ENCODE measurements around the gene GNAI3.

GNAI3 gene

DNA sequence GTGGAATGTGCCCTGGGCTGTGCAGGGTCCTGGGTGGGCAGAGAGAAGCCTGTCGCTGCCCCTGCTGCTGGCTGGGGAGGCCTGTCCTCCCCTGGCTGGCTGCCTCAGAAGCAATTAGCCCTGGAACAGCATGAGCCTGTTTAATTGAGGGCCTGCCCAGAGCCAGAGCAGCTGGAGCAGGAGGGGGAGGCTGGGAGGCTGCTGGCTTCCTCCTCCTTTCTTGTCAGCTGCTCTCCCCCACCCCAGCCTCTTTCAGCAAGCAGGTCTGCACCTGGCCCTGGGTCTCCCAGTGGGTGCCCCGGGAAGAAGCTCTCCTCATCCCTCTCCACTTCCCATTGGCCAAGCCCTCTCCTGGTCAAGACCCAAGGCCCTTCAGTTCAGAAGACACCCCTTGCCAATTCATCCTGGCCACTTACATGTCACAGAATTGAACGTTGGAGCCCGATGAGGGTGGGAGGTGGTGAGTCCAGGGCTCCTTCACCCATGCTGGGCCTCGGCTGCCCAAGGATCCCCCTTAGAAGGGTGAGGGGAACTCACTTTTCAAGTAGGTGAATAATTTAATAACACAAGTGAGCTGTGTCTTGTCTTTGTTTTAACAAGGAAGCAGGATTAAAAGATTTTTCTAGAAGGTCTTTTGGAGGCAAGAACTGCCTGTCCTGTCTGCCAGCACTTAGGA, 84.4 kb downstream of the GNAI3 start:
- TF ChIP-seq Cebpa-rat (IDR thresholded peaks at IDR 0.05) = no peak
- H4K20me1 ChIP-seq = peaks cover 34% of the 10 kb centered on the region
- H3K9me3 ChIP-seq = no peaks in the 10 kb centered on the region
- no peaks in the 10 kb centered on the region for H3K27me3 ChIP-seq
- H3K9ac ChIP-seq = peak overlapping the region; percentile 27; the same call in 1 of the 2 replicates
- H3K27ac ChIP-seq = no peak overlapping the region
- no peak overlapping the region for H3K4me3 ChIP-seq
- peak overlapping the region; percentile 22; the same call in 1 of the 2 replicates for H3K4me2 ChIP-seq
- peaks cover 45% of the 10 kb centered on the region for H3K4me1 ChIP-seq
- peaks cover 48% of the 10 kb centered on the region for H3K36me3 ChIP-seq

- H3K27ac ChIP-seq = no peak overlapping the region
- H4K20me1 ChIP-seq = peaks cover 21% of the 10 kb centered on the region; the same call in 1 of the 2 replicates
- TF ChIP-seq Cebpa-rat (IDR thresholded peaks at IDR 0.05) = no peak
- no peaks in the 10 kb centered on the region for H3K27me3 ChIP-seq
- no peak overlapping the region for H3K9ac ChIP-seq
- H3K9me3 ChIP-seq = no peaks in the 10 kb centered on the region
- H3K4me3 ChIP-seq = no peak overlapping the region
- no peak overlapping the region for H3K4me2 ChIP-seq
- H3K36me3 ChIP-seq = peaks cover 33% of the 10 kb centered on the region
- peaks cover 30% of the 10 kb centered on the region for H3K4me1 ChIP-seq
Measured at GRCh38 chr1:109634292-109634691, 85.9 kb downstream of the GNAI3 start.

DNA sequence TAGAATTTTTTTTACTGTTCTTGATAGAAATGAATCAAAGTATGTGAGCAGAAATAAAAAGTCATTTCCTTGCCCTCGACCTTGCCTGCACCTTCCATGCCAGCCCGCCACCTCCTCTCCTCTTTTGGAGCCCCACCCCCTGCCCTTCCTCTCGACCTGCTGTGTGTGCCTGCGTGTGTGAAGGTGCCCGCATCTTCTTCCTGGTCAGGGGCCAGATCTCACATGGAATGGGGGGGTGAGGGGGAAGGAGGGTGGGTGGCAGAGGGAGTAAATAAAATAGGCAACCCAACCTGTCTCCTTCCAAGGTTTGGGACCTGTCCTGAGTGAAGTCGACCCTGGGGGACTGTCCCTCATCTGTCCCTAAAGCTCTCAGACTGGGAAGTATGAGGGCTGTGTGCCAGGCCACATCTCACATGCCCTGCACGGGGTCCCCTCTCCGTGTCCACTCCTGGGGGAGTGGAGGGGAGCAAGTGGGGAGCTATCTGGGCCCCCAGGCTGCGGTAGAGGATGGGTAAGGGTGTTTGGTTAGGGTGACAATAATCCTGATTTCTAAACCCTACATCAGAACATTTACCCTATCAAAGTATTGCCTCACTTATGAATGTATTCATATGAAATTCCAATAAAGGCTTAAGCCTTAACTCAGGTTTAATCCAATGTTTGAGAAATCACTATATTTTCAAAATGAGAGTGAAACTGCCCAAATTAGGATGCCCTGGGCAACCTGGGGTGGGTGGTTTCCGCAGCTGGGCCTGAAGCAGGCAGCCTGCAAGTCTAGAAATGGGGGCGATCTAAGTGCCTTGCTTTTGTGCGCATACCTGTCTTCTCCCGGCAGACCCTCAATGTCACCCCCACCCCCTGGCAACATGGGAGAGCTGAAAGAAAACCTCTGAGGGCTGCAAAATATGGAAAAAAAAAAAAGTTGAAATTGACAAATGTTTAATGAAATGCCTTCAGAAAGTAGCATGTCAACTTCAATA, 86.6 kb downstream of the GNAI3 start:
- H3K36me3 ChIP-seq = peaks cover 26% of the 10 kb centered on the region
- no peak overlapping the region for H3K9ac ChIP-seq
- H4K20me1 ChIP-seq = 0 out of 2 replicates have a peak, but pooled peaks cover 15% of the 10 kb centered on the region
- H3K4me1 ChIP-seq = peaks cover 32% of the 10 kb centered on the region
- H3K4me2 ChIP-seq = no peak overlapping the region
- H3K27ac ChIP-seq = no peak overlapping the region
- no peaks in the 10 kb centered on the region for H3K27me3 ChIP-seq
- TF ChIP-seq Cebpa-rat (IDR thresholded peaks at IDR 0.05) = no peak
- no peaks in the 10 kb centered on the region for H3K9me3 ChIP-seq
- no peak overlapping the region for H3K4me3 ChIP-seq

DNA sequence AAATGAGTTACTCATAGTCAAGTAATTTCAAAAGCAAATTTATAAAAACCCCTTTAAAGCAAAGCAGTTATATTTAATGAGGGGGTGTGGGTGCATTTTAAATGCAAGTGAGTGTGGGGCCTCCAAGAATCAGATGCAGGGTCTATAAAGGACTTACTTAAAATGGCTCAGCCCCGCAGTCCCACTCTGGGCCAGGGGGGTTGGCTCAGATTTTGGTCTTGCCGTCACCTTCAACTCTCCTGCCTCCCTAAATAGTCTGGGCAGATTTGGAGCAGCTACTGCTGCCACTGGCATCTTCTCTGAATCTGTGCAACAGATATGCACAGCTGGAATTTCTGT, 87.4 kb downstream of the GNAI3 start:
- no peak overlapping the region for H3K4me3 ChIP-seq
- no peak overlapping the region for H3K9ac ChIP-seq
- peaks cover 37% of the 10 kb centered on the region for H3K4me1 ChIP-seq

DNA sequence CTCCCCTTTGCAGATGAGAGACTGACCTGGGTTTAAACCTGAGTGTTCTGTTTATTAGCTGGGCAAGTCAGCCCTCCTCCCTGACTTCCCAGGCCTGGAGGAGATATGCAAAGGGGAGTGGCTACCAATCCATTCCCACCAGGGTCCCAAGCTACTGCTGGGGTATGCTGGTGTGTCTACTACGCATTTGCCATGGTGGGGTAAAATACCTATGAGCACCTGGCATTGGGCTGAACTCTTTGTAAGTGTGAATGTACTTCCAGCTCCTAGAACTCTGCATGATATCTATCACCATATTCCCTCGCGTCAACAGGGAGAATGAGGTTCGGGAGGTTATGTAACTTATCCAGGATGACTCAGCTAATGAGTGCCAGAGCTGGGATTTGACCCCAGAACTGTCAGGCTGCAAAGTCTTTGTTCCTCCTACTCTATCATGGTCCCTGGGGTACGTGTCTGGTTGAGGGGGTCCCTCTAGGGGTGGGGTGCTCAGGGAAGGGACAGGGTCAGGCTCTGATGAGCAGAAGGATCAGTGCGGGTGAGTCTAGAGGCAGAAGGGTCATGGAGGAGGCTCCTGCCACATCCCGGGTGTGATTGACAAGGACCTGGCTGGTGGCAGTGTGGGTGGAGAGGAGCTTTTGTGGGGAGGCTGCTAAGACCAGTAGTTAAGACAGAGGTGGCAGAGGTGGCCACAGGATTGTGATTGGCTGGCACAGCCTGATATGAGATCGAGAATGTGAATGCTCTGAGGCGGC, 88.0 kb downstream of the GNAI3 start:
- Histone ChIP-seq H3K36me3 (peaks cover 15% of the 10 kb centered on the region), H3K4me2 (no peak overlapping the region), H3K9me3 (no peaks in the 10 kb centered on the region)

More for the DNA sequence above, 87.4 kb downstream of the GNAI3 start:
- no peaks in the 10 kb centered on the region for H3K27me3 ChIP-seq
- no peak overlapping the region for H3K4me2 ChIP-seq
- H4K20me1 ChIP-seq = 0 out of 2 replicates have a peak, but pooled peaks cover 13% of the 10 kb centered on the region
- no peaks in the 10 kb centered on the region for H3K9me3 ChIP-seq
- H3K27ac ChIP-seq = no peak overlapping the region
- TF ChIP-seq Cebpa-rat (IDR thresholded peaks at IDR 0.05) = no peak
- H3K36me3 ChIP-seq = peaks cover 20% of the 10 kb centered on the region

GRCh38 chr1:109637446-109637845, 89.0 kb downstream of the GNAI3 start:
- Histone ChIP-seq H3K27ac (no peak overlapping the region), H3K9ac (no peak overlapping the region)

More for the DNA sequence above, 88.0 kb downstream of the GNAI3 start:
- 0 out of 2 replicates have a peak, but pooled peaks cover 8% of the 10 kb centered on the region for H4K20me1 ChIP-seq
- no peak overlapping the region for H3K4me3 ChIP-seq
- no peak for TF ChIP-seq Cebpa-rat (IDR thresholded peaks at IDR 0.05)
- no peak overlapping the region for H3K27ac ChIP-seq
- H3K4me1 ChIP-seq = peaks cover 37% of the 10 kb centered on the region
- no peak overlapping the region for H3K9ac ChIP-seq
- H3K27me3 ChIP-seq = no peaks in the 10 kb centered on the region

DNA sequence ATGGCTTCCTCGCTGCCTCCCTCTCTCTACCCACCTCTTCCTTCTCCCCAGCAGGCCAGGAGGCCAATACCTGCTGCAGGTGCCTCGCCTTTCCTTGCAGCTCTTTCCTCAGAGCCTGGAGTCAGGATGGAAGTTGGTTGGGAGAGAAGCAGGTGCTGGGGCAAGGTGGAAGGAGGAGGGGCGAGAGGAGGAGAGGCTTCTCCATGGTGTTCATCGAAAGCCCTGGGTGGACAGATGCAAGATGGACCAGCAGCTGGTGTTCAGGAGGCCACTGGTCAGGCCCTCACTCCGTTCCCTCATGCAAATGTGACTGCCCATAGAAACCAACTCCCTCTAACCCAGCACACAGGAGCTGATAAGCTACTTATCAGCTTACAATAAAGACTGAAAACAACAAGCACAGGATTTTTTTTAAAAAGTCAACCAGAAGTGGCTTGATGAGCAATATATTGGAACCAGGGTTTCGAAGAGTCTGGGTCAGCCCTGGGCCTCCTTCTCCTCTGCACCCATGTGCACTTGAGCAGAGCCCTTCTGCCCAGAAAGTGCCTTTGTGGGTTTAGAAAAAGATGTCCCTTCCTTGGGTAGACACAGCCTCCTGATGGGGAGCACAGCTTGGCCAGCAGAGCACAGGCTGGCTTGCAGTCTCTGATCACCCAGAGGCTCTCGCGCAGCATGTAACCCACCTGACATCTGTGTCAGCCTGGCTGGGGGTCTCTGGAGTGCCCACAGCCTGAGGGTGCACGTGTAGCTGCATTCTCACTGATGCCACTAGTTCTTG, 90.8 kb downstream of the GNAI3 start:
- Histone ChIP-seq H3K4me1 (peaks cover 41% of the 10 kb centered on the region), H3K9me3 (no peaks in the 10 kb centered on the region), H3K4me3 (no peak overlapping the region), H3K9ac (no peak overlapping the region), H4K20me1 (no peaks in the 10 kb centered on the region), H3K4me2 (no peak overlapping the region), H3K27ac (no peak overlapping the region), H3K27me3 (no peaks in the 10 kb centered on the region), H3K36me3 (no peaks in the 10 kb centered on the region)
- no peak for TF ChIP-seq Cebpa-rat (IDR thresholded peaks at IDR 0.05)

More at GRCh38 chr1:109637446-109637845, 89.0 kb downstream of the GNAI3 start:
- Histone ChIP-seq H4K20me1 (no peaks in the 10 kb centered on the region), H3K9me3 (no peaks in the 10 kb centered on the region), H3K4me1 (peaks cover 31% of the 10 kb centered on the region), H3K4me3 (no peak overlapping the region), H3K27me3 (no peaks in the 10 kb centered on the region), H3K4me2 (no peak overlapping the region), H3K36me3 (0 out of 2 replicates have a peak, but pooled peaks cover 4% of the 10 kb centered on the region)
- TF ChIP-seq Cebpa-rat (IDR thresholded peaks at IDR 0.05) = no peak

DNA sequence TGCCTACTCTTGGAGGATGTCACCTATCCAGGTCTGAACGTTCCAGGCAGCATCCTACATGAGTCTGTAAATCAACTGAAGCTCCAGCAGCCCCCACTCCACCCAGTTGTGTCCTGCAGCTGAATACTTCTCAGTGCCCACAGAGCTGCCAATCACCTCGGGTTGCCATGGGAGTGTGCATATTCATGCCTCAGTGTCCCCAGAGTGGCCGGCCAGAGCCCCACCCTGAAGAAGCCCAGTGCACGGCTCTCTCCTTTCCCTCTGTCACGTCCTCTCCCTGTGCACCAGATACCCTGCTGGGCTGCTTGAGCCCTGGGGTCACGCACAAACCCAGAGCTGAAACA, 91.4 kb downstream of the GNAI3 start:
- H3K27ac ChIP-seq = no peak overlapping the region
- H3K4me1 ChIP-seq = peaks cover 36% of the 10 kb centered on the region
- H3K4me2 ChIP-seq = no peak overlapping the region
- H3K9ac ChIP-seq = no peak overlapping the region
- H3K4me3 ChIP-seq = no peak overlapping the region
- H4K20me1 ChIP-seq = no peaks in the 10 kb centered on the region
- no peaks in the 10 kb centered on the region for H3K9me3 ChIP-seq
- no peak for TF ChIP-seq Cebpa-rat (IDR thresholded peaks at IDR 0.05)
- no peaks in the 10 kb centered on the region for H3K36me3 ChIP-seq
- no peaks in the 10 kb centered on the region for H3K27me3 ChIP-seq
